Fibroblast of pulmonary artery (primary cell): Measurements from ENCODE around the gene OR13C5.
"Not testable (repeated sequence)": the region's sequence is repeated elsewhere in the genome, so short reads cannot be mapped to it uniquely, and the experiment has no call there.

Experiments used
- DNase-seq: peaks from one replicate; pipeline ENCODE4 v3.0.0-alpha.2; 2010; ENCODE audit warnings: low read depth
- H3K4me3 ChIP-seq: replicated peaks from 2 replicates; pipeline ENCODE4 v1.5.1; 2011; ENCODE audit warnings: low read depth, mild to moderate bottlenecking, control low read depth, low read length, moderate library complexity
- TF ChIP-seq, protein P1 (sequence below): IDR thresholded peaks from 2 replicates; pipeline ENCODE4 v1.5.1; 2011; ENCODE audit warnings: mild to moderate bottlenecking, control low read depth, low read length, inconsistent platforms; ENCODE audit errors: missing control alignments

Gene OR13C5, protein sequence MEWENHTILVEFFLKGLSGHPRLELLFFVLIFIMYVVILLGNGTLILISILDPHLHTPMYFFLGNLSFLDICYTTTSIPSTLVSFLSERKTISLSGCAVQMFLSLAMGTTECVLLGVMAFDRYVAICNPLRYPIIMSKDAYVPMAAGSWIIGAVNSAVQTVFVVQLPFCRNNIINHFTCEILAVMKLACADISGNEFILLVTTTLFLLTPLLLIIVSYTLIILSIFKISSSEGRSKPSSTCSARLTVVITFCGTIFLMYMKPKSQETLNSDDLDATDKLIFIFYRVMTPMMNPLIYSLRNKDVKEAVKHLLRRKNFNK

DNA sequence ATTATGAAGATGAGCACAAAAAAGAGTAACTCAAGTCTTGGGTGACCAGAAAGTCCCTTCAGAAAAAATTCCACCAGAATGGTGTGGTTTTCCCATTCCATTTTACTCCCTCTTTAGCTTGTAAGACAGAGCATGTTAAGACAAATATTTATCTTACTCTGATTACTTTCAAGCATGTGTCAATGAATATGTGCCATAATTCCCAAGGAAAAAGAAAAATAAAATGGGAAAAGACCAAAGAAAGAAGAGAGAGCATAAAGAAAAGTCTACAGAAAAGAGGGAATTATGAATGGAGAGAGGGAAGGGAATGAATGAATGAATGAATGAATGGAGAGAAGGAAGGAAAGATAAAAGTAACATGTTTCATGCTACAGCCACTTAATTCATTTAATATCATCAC lies at the start of gene OR13C5:
TSS of gene OR13C5 (minus strand) at position 101 of the 400 bp plus-strand sequence. CDS start at position 101, 0 bp downstream.
- not testable (repeated sequence) for H3K4me3 ChIP-seq, DNase-seq

DNA sequence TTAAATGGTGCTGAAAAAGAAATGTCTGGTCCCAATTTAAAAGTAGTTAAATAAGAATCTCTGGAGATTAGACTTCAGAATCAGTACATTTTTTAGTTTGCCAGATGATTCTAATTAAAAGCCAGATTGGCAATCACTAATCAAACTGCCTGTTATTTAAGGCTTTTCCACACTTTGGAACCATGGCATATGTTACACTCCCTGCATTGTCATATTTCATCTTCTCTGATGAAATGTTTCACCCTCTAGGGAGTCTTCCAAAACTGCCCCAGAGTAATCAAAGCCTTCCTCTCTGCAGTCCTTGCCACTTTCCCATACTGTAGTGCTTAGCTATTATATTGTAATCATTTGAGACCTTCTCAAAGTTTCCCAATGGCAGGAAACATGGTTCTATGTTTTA lies 36.2 kb upstream of the OR13C5 start:
- TF ChIP-seq, protein P1, sequence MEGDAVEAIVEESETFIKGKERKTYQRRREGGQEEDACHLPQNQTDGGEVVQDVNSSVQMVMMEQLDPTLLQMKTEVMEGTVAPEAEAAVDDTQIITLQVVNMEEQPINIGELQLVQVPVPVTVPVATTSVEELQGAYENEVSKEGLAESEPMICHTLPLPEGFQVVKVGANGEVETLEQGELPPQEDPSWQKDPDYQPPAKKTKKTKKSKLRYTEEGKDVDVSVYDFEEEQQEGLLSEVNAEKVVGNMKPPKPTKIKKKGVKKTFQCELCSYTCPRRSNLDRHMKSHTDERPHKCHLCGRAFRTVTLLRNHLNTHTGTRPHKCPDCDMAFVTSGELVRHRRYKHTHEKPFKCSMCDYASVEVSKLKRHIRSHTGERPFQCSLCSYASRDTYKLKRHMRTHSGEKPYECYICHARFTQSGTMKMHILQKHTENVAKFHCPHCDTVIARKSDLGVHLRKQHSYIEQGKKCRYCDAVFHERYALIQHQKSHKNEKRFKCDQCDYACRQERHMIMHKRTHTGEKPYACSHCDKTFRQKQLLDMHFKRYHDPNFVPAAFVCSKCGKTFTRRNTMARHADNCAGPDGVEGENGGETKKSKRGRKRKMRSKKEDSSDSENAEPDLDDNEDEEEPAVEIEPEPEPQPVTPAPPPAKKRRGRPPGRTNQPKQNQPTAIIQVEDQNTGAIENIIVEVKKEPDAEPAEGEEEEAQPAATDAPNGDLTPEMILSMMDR = no peak

DNA sequence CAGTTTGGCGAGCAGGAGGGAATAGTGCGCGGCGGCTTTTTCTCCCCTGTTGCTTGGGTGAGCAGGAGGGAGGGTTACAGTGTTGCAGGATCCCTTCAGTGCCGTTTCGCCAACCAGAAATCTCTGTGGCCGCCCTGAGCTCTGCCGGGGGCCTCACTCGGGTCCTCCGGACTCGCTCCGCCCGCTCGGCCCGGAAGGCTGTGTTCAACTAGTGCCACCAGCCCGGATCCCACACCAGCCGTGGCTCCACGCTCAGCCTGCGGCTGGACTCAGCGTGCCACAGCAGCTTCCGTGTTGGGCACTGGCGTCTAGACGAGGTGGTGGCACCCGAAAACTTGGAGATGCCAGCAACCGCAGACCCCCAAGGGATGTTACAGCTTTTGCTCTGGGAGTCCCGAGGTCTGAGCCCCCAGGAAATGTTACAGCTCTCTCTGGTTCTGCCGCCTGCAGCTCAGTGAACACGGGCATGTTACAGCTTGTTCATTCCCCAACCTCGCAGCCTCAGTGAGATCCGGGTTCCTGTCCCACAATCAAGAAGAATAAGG lies 34.8 kb upstream of the OR13C5 start:
- no peak for DNase-seq
- TF ChIP-seq, protein P1 = no peak

More for the DNA sequence above, 36.2 kb upstream of the OR13C5 start:
- no peak overlapping the region for H3K4me3 ChIP-seq
- no peak for DNase-seq

DNA sequence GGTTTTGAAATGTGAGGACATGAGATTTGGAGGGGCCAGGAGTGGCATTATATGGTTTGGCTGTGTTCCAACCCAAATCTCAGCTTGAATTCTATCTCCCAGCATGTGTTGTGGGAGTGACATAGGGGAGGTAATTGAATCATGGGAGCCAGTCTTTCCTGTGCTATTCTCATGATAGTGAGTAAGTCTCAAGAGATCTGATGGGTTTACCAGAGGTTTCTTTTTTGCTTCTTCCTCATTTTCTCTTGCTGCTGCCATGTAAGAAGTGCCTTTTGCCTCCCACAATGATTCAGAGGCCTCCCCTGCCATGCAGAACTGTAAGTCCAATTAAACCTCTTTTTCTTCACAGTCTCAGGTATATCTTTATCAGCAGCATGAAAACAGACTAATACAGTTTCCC lies 26.8 kb upstream of the OR13C5 start:
- DNase-seq, H3K4me3 ChIP-seq: not testable (repeated sequence)

More for the DNA sequence above, 34.8 kb upstream of the OR13C5 start:
- no peak overlapping the region for H3K4me3 ChIP-seq

DNA sequence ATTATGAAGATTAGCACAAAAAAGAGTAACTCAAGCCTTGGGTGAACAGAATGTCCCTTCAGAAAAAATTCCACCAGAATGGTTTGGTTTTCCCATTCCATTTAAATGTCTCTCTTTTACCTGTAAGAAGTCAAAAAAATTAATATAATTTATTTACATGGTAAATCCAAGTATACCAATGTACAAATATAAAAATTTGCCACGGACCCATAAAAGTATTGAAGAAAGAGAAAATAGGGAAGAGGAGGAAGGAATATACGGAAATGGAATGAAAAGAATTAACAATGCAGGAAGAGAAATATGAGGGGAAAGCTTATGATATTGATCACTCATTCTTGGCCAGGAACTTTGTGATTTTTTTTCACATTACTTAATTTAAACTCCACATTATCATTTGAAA lies 18.9 kb upstream of the OR13C5 start, which contains the start of gene OR13C9:
TSS of gene OR13C9 (minus strand) at position 101 of the 400 bp plus-strand sequence. CDS start at position 101, 0 bp downstream.
- no peak within 1 kb of the TSS for H3K4me3 ChIP-seq
- TF ChIP-seq, protein P1 = no peak
- DNase-seq = no peak

DNA sequence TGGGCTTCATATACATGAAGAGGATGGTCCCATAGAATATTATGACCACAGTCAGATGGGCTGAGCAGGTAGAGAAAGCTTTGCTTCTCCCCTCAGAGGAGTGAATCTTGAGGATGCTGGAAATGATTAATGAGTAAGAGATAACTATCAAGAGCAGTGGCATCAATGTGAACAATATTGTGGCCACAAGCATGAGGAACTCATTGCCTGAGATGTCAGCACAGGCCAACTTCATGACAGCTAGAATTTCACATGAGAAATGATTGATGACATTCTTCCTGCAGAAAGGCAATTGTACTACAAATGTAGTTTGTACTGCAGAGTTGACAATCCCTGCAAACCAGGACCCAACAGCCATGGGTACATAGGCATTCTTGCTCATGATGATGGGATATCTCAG lies 18.2 kb upstream of the OR13C5 start:
- DNase-seq = no peak
- no peak overlapping the region for H3K4me3 ChIP-seq
- TF ChIP-seq, protein P1 = no peak

DNA sequence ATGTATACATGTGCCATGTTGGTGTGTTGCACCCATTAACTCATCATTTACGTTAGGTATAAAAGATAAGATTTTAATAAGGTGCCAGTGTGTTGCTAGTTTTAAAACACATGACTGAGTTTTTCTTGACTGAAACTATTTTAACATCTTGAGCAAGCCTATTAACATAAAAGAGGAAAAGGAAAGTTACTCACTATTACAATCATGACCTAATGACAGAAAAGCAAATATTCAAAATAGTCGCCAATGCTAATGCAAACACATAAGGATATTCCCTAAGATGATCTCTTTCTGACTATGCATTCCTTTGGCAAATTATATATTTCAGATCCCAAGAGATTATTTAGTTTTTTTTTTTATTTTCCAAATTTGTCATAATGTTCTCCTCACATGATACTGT lies 12.0 kb upstream of the OR13C5 start:
- DNase-seq = no peak
- no peak overlapping the region for H3K4me3 ChIP-seq
- TF ChIP-seq, protein P1 = no peak

DNA sequence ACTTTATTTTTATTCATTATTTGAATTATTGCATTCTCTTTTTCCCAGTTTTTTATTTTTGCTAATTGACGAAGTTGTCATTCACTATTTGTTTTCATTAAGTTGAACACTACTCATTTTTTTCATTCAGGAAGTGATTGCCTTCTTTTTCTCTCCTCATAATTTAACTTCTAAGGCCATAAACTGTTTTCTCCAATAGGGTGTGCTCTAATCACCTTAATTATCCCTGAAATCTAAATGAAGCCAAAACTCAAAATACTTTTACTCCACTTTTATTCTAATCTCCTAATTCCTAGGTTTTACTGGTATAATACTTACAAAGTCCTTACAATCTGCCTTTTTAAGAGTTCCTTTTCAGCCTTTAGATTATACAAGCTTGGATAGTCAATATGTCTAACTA lies 9.1 kb upstream of the OR13C5 start:
- H3K4me3 ChIP-seq = no peak overlapping the region
- DNase-seq = peak; percentile 1
- TF ChIP-seq, protein P1 = peak; percentile 16
